Left lung (tissue), 14 donors: Measurements from ENCODE around the gene SIMC1. TPM values are rescaled to one million over a fixed set of nuclear protein-coding genes. Genes with fewer than 3 reads are reported as not detected.
A peak's percentile ranks its signal among the peaks of the same experiment; 100 is the strongest.
"Not testable (repeated sequence)": the region's sequence is repeated elsewhere in the genome, so short reads cannot be mapped to it uniquely, and the experiment has no call there.

Experiments
- ATAC-seq: fragments of 200-7000 bp; cut with Tn5 transposase; one replicate; pipeline ENCODE4 v1.9.1; 2020; ENCODE audit warnings: moderate library complexity
- DNase-seq, 4 donors: peaks; one replicate each; pipeline ENCODE4 v3.0.0-alpha.2; 2013 to 2020
- H3K27ac ChIP-seq, 2 donors: fragments of 200-600 bp; sonication (generic) in 1 of 2; one replicate each; pipeline versions ENCODE4 v1.5.0 to v1.8.0; 2020 to 2021
- H3K27me3 ChIP-seq, 2 donors: fragments of 200-600 bp; sonication (generic) in 1 of 2; one replicate each; pipeline versions ENCODE4 v1.5.0 to v1.8.0; 2020 to 2021
- H3K36me3 ChIP-seq, 2 donors: fragments of 200-600 bp; sonication (generic) in 1 of 2; one replicate each; pipeline versions ENCODE4 v1.5.0 to v1.8.0; 2020 to 2021
- H3K4me1 ChIP-seq, 2 donors: fragments of 200-600 bp; one replicate each; pipeline ENCODE4 v1.8.0; 2021
- H3K4me3 ChIP-seq, 2 donors: fragments of 200-600 bp; sonication (generic) in 1 of 2; one replicate each; pipeline versions ENCODE4 v1.5.0 to v1.8.0; 2020 to 2021; ENCODE audit warnings: mild to moderate bottlenecking in 1 of 2
- H3K9me3 ChIP-seq, 2 donors: fragments of 200-600 bp; sonication (generic) in 1 of 2; one replicate each; pipeline versions ENCODE4 v1.5.0 to v1.8.0; 2020 to 2021
- intact Hi-C, 2 donors: fragments of 100-400 bp; cut with DNase I; formaldehyde crosslinking; loops; one replicate each; pipeline versions ENCODE4 v1.11.2 to v1.14.2; 2022
- long read RNA-seq, 12 donors: library from polyadenylated mRNA in 2 of 12; unstranded in 2 of 12; transcript quantifications; one replicate each; pipeline ENCODE4 v2.0.0 and lab custom pipeline, GENCODE V29; 2019 to 2026
- polyA plus RNA-seq, 6 donors: library from polyadenylated mRNA; unstranded; fragments of 120-200 nt; gene quantifications; one replicate each; pipeline ENCODE4 v1.2.1, GENCODE V29; 2013; ENCODE audit not compliant: insufficient read length in 6 of 6
- total RNA-seq, 2 donors: library from RNA; stranded (reverse); fragmentation: NEBNext Ultra II Directional; extraction: Animal tissue kit (Norgen Biotek cat#: 25700); gene quantifications; one replicate each; pipeline ENCODE4 v1.2.1, GENCODE V29; 2021
- TF ChIP-seq, protein P1 (sequence below), 2 donors: fragments of 200-600 bp; sonication (generic) in 1 of 2; IDR thresholded peaks; one replicate each; pipeline versions ENCODE4 v1.5.0 to v1.8.0; 2021; ENCODE audit warnings: antibody characterized with exemption in 2 of 2
- donor health status: DM: no; HTN: yes; CAD: no.
- donor health status: DM: no; HTN: no; CAD: no.

Gene SIMC1
- 10 to 100 TPM; 13.4 to 14.7 TPM for total RNA-seq
- 10 to 100 TPM; 24.9 to 31.3 (median 28.1) TPM for polyA plus RNA-seq
- long read RNA-seq, donor 1, partial matches to known transcripts: 26 of 26 reads
- long read RNA-seq, donor 1, other reads (novel, unspliced or antisense): 0 of 26 reads
- long read RNA-seq, donor 2, partial matches to known transcripts: 12 of 13 reads
- long read RNA-seq, donor 2, other reads (novel, unspliced or antisense): 0 of 13 reads
- long read RNA-seq, donor 3: 0 reads
- long read RNA-seq, donor 4, partial matches to known transcripts: 1 of 1 reads
- long read RNA-seq, donor 4, other reads (novel, unspliced or antisense): 0 of 1 reads
- long read RNA-seq, donor 5, partial matches to known transcripts: 93 of 108 reads
- long read RNA-seq, donor 5, other reads (novel, unspliced or antisense): 13 of 108 reads
- long read RNA-seq, donor 6, partial matches to known transcripts: 5 of 6 reads
- long read RNA-seq, donor 6, other reads (novel, unspliced or antisense): 0 of 6 reads
- long read RNA-seq, donor 7, partial matches to known transcripts: 13 of 33 reads
- long read RNA-seq, donor 7, other reads (novel, unspliced or antisense): 20 of 33 reads
- long read RNA-seq, donor 8, partial matches to known transcripts: 13 of 16 reads
- long read RNA-seq, donor 8, other reads (novel, unspliced or antisense): 0 of 16 reads
- long read RNA-seq, donor 9: 0 reads
- long read RNA-seq, donor 10, partial matches to known transcripts: 1 of 2 reads
- long read RNA-seq, donor 10, other reads (novel, unspliced or antisense): 0 of 2 reads
- long read RNA-seq, donor 11, partial matches to known transcripts: 12 of 12 reads
- long read RNA-seq, donor 11, other reads (novel, unspliced or antisense): 0 of 12 reads
- long read RNA-seq, donor 12, partial matches to known transcripts: 7 of 8 reads
- long read RNA-seq, donor 12, other reads (novel, unspliced or antisense): 0 of 8 reads

GRCh38 chr5:176237971-176238644, at the start of gene SIMC1:
Gene SIMC1 (plus strand): TSS chr5:176238424. CDS start chr5:176238509, 85 bp downstream.
- H3K36me3 ChIP-seq, intact Hi-C loops, H3K9me3 ChIP-seq, H3K27ac ChIP-seq, H3K27me3 ChIP-seq, H3K4me1 ChIP-seq: not testable (repeated sequence)
- peak within 1 kb of the TSS; percentile 37 to 46 for H3K4me3 ChIP-seq
- DNase-seq (peak in 3 of 4 donors; percentile 8 to 88 (median 46)), ATAC-seq (peak; percentile 90)

DNA sequence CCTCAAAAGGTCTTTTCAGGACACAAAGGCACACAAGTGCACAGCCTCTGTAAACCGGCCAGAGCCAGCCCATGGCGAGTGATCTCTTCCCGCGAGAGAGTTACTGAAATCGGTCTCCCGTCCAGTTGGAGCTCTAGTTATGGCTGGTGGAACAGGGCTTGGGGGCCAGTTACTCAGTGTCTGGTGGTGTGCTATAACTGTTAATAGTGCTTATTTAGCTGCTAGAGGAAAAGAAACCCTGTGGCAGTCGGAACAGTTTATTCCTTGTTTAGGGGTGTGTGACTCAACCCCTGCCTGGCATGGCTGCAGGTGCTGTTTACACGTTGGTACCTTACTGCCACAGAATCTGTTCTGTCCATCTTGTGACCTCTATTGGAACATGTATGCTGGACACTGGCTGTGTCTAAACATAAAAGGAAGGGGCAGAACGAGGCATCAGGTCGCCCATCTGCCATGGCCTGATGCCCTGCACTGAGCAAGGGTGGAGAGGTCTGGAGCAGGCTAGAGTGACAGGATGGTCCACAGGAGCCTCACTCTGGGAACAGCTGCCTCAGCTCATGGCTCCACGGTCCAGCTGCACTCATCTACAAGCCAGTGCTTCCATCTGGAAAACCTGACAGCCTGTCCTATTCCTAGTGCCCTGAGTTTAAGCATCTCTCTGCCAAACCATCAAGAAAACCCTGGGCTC, 49.6 kb upstream of the SIMC1 start:
- Histone ChIP-seq H3K4me3 (no peak overlapping the region), H3K27ac (no peak overlapping the region), H3K4me1 (no peaks in the 10 kb centered on the region), H3K9me3 (no peaks in the 10 kb centered on the region), H3K27me3 (peaks cover 0 to 23% of the 10 kb centered on the region in 2 donors), H3K36me3 (no peaks in the 10 kb centered on the region)
- no peak for ATAC-seq
- intact Hi-C loops: no loop called here
- DNase-seq: no peak
- TF ChIP-seq, protein P1, sequence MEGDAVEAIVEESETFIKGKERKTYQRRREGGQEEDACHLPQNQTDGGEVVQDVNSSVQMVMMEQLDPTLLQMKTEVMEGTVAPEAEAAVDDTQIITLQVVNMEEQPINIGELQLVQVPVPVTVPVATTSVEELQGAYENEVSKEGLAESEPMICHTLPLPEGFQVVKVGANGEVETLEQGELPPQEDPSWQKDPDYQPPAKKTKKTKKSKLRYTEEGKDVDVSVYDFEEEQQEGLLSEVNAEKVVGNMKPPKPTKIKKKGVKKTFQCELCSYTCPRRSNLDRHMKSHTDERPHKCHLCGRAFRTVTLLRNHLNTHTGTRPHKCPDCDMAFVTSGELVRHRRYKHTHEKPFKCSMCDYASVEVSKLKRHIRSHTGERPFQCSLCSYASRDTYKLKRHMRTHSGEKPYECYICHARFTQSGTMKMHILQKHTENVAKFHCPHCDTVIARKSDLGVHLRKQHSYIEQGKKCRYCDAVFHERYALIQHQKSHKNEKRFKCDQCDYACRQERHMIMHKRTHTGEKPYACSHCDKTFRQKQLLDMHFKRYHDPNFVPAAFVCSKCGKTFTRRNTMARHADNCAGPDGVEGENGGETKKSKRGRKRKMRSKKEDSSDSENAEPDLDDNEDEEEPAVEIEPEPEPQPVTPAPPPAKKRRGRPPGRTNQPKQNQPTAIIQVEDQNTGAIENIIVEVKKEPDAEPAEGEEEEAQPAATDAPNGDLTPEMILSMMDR (IDR thresholded peaks at IDR 0.05): no peak

DNA sequence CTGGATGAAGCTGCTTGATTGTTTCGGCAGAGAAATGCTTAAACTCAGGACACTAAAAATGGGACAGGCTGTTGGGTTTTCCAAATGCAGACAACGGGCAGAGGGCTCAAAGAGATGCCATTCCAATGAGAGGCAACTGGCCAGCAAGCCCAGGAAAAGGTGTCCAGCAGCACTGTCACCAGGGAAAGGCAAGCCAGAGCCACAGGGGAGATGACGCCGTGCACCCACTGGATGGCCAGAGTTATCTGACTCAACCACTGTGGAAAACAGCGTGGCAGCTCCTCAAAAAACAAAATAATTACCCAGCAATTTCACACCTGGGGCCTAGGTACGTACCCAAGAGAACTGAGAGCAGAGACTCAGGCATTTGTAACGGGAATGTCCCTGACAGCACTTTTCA, 48.4 kb upstream of the SIMC1 start:
- H3K4me1 ChIP-seq: no peaks in the 10 kb centered on the region
- DNase-seq: no peak
- H3K9me3 ChIP-seq: no peaks in the 10 kb centered on the region
- H3K27me3 ChIP-seq: peaks cover 3 to 33% of the 10 kb centered on the region in 2 donors
- TF ChIP-seq, protein P1 (IDR thresholded peaks at IDR 0.05): no peak
- H3K4me3 ChIP-seq: no peak overlapping the region
- no peaks in the 10 kb centered on the region for H3K36me3 ChIP-seq
- ATAC-seq: no peak
- intact Hi-C loops: no loop called here
- no peak overlapping the region for H3K27ac ChIP-seq

DNA sequence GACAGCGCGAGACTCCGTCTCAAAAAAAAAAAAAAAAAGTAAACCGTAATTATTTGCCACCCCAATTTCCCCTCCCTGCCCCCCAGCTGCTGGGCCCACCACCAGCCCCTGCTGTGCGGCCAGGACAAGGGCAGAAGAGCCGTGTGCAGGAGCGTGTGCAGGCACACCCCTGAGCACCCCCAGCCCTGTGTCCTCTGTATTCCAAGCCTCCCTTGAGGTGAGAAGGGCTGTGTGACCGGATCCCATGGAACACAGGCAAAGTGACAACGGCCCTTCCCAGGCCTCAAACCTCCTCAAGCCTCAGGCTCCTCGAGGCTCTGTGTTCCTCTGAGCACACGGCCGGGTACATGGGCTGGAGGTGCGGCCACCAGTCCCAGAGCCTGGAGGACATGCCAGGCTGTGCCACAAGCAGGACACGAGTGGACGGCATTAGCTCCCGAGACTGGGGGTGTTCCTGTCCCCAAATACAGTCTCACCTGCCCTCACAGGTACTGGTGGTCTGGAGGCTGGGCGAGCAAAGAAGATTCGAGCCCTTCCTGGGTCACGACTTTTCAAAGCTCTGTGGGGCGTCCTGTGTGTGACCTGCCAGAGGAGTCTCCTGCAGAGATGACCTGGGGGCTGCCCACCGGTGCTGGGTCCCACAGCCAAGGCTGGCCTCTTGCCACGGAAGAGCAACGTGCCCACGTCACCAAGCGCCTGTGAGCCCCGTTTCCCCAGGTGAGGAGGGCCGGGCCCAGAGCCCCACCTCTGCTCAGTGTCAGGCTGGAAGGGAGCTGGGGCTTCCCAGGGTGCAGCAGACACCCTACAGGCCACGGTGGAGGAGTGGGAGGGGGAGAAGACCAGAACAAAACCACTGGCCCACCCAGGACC, 47.1 kb upstream of the SIMC1 start:
- DNase-seq (no peak), ATAC-seq (no peak)
- TF ChIP-seq, protein P1 (IDR thresholded peaks at IDR 0.05): no peak
- Histone ChIP-seq H3K4me1 (no peaks in the 10 kb centered on the region), H3K27ac (no peak overlapping the region), H3K9me3 (no peaks in the 10 kb centered on the region), H3K4me3 (no peak overlapping the region), H3K36me3 (no peaks in the 10 kb centered on the region), H3K27me3 (peaks cover 3 to 38% of the 10 kb centered on the region in 2 donors)
- intact Hi-C loops: no loop called here
